Panc1 (cell line): Measurements from ENCODE around the gene LENEP. TPM values are rescaled to one million over a fixed set of nuclear protein-coding genes. Genes with fewer than 3 reads are reported as not detected.

Experiments
- ATAC-seq: fragments of 200-7000 bp; cut with Tn5 transposase; 2 replicates; pipeline ENCODE4 v1.9.1; 2020; ENCODE audit warnings: mild to moderate bottlenecking, moderate library complexity
- BruUV-seq: library from RNA; stranded (reverse); fragments of 400-500 nt; replicated peaks from 2 replicates; lab custom pipeline; 2021; lab: Mats Ljungman, UMichigan
- CTCF ChIA-PET: fragments of 300-600 bp; sonication (Branson Sonifier 250); formaldehyde crosslinking; loops from one replicate; lab custom pipeline; 2022; ENCODE audit warnings: antibody characterized with exemption; lab: Charles Lee
- POLR2A ChIA-PET: fragments of 300-600 bp; sonication (Branson Sonifier 250); formaldehyde crosslinking; loops from one replicate; lab custom pipeline; 2022; ENCODE audit warnings: antibody characterized with exemption; lab: Charles Lee
- DNase-seq: peaks from one replicate; pipeline ENCODE4 v3.0.0-alpha.2; 2010; ENCODE audit warnings: low read depth, low spot score
- H3K27ac ChIP-seq: 2 replicates; pipeline ENCODE4 v1.5.1; 2011; ENCODE audit warnings: mild to moderate bottlenecking, low read length, inconsistent platforms
- H3K27me3 ChIP-seq: fragments of 200-500 bp; sonication (Bioruptor generic); 2 replicates; pipeline ENCODE4 v1.6.0; 2014; ENCODE audit warnings: low read length, inconsistent platforms; ENCODE audit not compliant: control insufficient read depth, insufficient read depth
- H3K36me3 ChIP-seq: fragments of 200-500 bp; sonication (Bioruptor generic); 2 replicates; pipeline ENCODE4 v1.5.1; 2014; ENCODE audit warnings: inconsistent platforms, mild to moderate bottlenecking, low read length, moderate library complexity; ENCODE audit not compliant: control insufficient read depth, insufficient read depth
- H3K4me1 ChIP-seq: 2 replicates; pipeline ENCODE4 v1.5.1; 2011; ENCODE audit warnings: inconsistent platforms, mild to moderate bottlenecking, low read length, moderate library complexity; ENCODE audit not compliant: control insufficient read depth, insufficient read depth
- H3K4me3 ChIP-seq, 2 experiments: 2 replicates each; pipeline ENCODE4 v1.5.1; 2011 to 2012; ENCODE audit warnings: low read depth in 2 of 2, low read length in 2 of 2, mild to moderate bottlenecking in 2 of 2, inconsistent platforms in 1 of 2, moderate library complexity in 1 of 2
- H3K9me3 ChIP-seq: fragments of 200-500 bp; sonication (Bioruptor generic); 2 replicates; pipeline ENCODE4 v1.5.1; 2014; ENCODE audit warnings: low read depth, mild to moderate bottlenecking, inconsistent platforms, low read length, moderate library complexity; ENCODE audit not compliant: control insufficient read depth, insufficient read depth
- CTCF ChIP-seq: fragments of 450-650 bp; IDR thresholded peaks from 2 replicates; pipeline ENCODE4 v1.5.1; 2017; ENCODE audit warnings: mild to moderate bottlenecking
- POLR2AphosphoS5 ChIP-seq: IDR thresholded peaks from 2 replicates; pipeline ENCODE4 v1.6.1; 2012; ENCODE audit warnings: mild to moderate bottlenecking, low read depth, low read length, moderate library complexity
- REST ChIP-seq, 2 experiments: IDR thresholded peaks; 2 replicates each; pipeline ENCODE4 v1.6.1; 2011 to 2012; ENCODE audit warnings: low read depth in 2 of 2, control low read depth in 1 of 2, low read length in 1 of 2, mild to moderate bottlenecking in 1 of 2, moderate library complexity in 1 of 2; ENCODE audit not compliant: insufficient read depth in 1 of 2
- SIN3A ChIP-seq: IDR thresholded peaks from 2 replicates; pipeline ENCODE4 v1.6.1; 2012; ENCODE audit warnings: low read depth, mild to moderate bottlenecking, low read length, moderate library complexity, borderline replicate concordance; ENCODE audit not compliant: insufficient read depth
- TCF7L2 ChIP-seq: IDR thresholded peaks from 2 replicates; pipeline ENCODE4 v1.6.1; 2011; ENCODE audit warnings: mild to moderate bottlenecking, low read depth, low read length, inconsistent platforms
- in situ Hi-C: cut with HindIII; loops from 2 replicates; pipeline ENCODE4 v1.10.0; 2016; ENCODE audit warnings: low sequenced_read_pairs, low pct_unique_long_range_greater_than_20kb
- intact Hi-C: fragments of 100-400 bp; cut with micrococcal nuclease; formaldehyde crosslinking; loops from one replicate; pipeline ENCODE4 v1.10.0; 2022; ENCODE audit not compliant: unreplicated experiment
- total RNA-seq: library from RNA; stranded (reverse); gene quantifications from one replicate; pipeline ENCODE4 v1.2.1, GENCODE V29; 2021; ENCODE audit not compliant: unreplicated experiment

The LENEP gene
- total RNA-seq, 1 experiment from 2014 or later: 0.67 TPM

- Histone ChIP-seq H3K9me3 (no peaks in the 10 kb centered on the region), H3K4me3 (peak overlapping the region; percentile 55 to 56), H3K36me3 (peaks cover 13% of the 10 kb centered on the region), H3K27me3 (no peaks in the 10 kb centered on the region), H3K27ac (peak overlapping the region; percentile 94), H3K4me1 (peaks cover 16% of the 10 kb centered on the region)
- ChIA-PET POLR2A (interaction anchor here (1.0 to 1.7 kb wide), 2 partner anchors 9 to 18 kb away, joined by 6 to 10 read pairs; no protein-coding TSS in a partner anchor), CTCF (interaction anchor here (0.7 kb wide), 1 partner anchor 108 kb away, joined by 4 read pairs; no protein-coding TSS in a partner anchor)
- in situ Hi-C loops: no loop called here
- intact Hi-C loops: no loop called here
- TF ChIP-seq SIN3A (no peak), REST (IDR thresholded peaks at IDR 0.05; ENCODE audit: insufficient read depth in 1 of 2, low read depth in 2 of 2, low read length in 1 of 2) (no peak), POLR2AphosphoS5 (no peak), TCF7L2 (no peak), CTCF (no peak)
- DNase-seq: no peak
- no TSS peak for BruUV-seq
- no peak for ATAC-seq
Observed at GRCh38 chr1:154982341-154982740, 11.0 kb upstream of the LENEP start.

GRCh38 chr1:154982897-154983648, 10.3 kb upstream of the LENEP start, which contains the start of gene FLAD1:
TSS of gene FLAD1 (plus strand) at chr1:154983344. CDS start at chr1:154983695, 351 bp downstream.
- Histone ChIP-seq H3K27me3 (no peaks in the 10 kb centered on the region), H3K4me1 (peaks cover 12% of the 10 kb centered on the region), H3K36me3 (peaks cover 12% of the 10 kb centered on the region), H3K9me3 (no peaks in the 10 kb centered on the region), H3K4me3 (peak within 1 kb of the TSS; percentile 55 to 86), H3K27ac (peak within 1 kb of the TSS; percentile 94)
- in situ Hi-C loops: no loop called here
- ATAC-seq: peak; percentile 99
- peak; percentile 100 for DNase-seq
- CTCF ChIA-PET: interaction anchor here (0.7 to 1.3 kb wide), 2 partner anchors 16 to 107 kb away, joined by 3 to 4 read pairs; no protein-coding TSS in a partner anchor
- intact Hi-C loops: no loop called here
- POLR2A ChIA-PET: interaction anchor here (1.0 to 1.7 kb wide), 3 partner anchors 9 to 17 kb away, joined by 3 to 10 read pairs (median 6); partner anchors contain the start of gene LENEP
- BruUV-seq: no TSS peak
- TF ChIP-seq SIN3A: peak; percentile 52; the same call in 1 of the 2 replicates
- no peak for TF ChIP-seq REST (IDR thresholded peaks at IDR 0.05; ENCODE audit: insufficient read depth in 1 of 2, low read depth in 2 of 2, low read length in 1 of 2)
- peak; percentile 74 for TF ChIP-seq POLR2AphosphoS5
